Activated T-cell treated with anti-CD3 and anti-CD28 coated beads, Interleukin-2, amount 50 U/mL, for 24 hours (primary cell): ENCODE data around the gene HOXA13.

ENCODE experiments used
- DNase-seq: peaks from one replicate; pipeline ENCODE4 v3.0.0-alpha.2; 2020
- H3K27ac Mint-ChIP-seq: 2 replicates; pipeline ENCODE4 v1.8.0; 2020; ENCODE audit warnings: mild to moderate bottlenecking, mixed read lengths
- H3K27me3 Mint-ChIP-seq: 2 replicates; pipeline ENCODE4 v1.8.0; 2020; ENCODE audit warnings: mixed read lengths
- H3K36me3 Mint-ChIP-seq: 2 replicates; pipeline ENCODE4 v1.8.0; 2020; ENCODE audit warnings: low read depth, mixed read lengths
- H3K4me1 Mint-ChIP-seq: 2 replicates; pipeline ENCODE4 v1.8.0; 2020; ENCODE audit warnings: low read depth, mixed read lengths
- H3K4me3 Mint-ChIP-seq: 2 replicates; pipeline ENCODE4 v1.8.0; 2020; ENCODE audit warnings: mild to moderate bottlenecking, moderate library complexity, mixed read lengths
- H3K9me3 Mint-ChIP-seq: 2 replicates; pipeline ENCODE4 v1.8.0; 2020; ENCODE audit warnings: mixed read lengths

The HOXA13 gene

DNA sequence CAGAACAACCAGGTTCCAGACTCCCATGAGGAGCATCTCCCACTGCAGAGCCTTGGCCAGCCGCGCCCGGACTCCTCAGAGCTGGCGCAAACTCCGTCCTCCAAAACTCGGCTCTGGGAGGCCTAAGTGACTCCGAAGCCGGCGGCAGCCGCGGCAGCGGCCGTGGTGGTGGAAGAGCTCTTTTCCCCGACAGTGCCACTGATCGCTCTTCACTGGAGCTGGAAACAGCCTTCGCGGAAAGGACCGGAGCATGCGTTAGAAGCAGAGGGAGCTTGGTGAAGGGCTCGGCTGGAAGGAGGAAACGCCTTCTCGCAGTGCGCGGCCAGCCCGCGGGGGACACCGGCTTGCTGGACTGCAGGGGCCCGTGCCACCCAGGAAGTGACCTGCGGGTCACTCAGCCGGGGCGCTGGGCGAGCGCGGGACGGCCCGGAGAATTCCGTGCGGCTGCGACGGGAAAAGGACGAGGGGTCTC lies 5.0 kb upstream of the HOXA13 start:
- Mint-ChIP-seq H3K4me3 (no peak overlapping the region), H3K27me3 (peaks cover 97% of the 10 kb centered on the region), H3K36me3 (no peaks in the 10 kb centered on the region), H3K27ac (no peak overlapping the region), H3K9me3 (no peaks in the 10 kb centered on the region), H3K4me1 (peaks cover 37% of the 10 kb centered on the region)
- DNase-seq: no peak

DNA sequence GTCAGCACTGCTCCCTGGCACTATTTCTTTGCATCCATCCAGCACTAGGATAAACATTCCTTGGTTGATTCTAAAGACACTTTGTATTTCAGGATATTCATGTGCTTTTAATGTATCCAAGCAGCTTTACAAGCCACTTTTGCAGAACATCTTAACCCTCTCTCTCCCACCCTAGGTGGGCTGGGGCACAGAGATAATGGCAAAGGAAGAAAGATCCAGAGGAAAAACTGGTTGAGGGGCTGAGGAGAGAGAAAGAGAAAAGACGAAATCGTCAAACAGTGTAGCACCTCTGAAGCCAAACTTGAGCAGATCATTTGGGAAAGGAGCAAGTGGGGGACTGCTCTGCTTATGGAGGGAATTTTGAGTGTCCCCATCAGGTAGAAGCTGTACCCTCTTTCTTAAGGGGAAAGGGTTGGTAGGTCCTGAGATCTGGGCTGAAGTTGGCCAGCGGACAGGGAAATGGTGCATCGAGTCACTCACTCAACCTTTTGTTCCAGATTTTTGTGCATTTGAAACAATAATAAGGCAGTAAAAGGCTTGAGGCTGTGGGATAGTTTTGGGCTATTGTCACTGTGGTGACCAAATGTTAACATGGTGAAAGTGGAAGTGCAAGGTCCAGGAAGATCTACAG lies 4.2 kb upstream of the HOXA13 start:
- H3K4me1 Mint-ChIP-seq: peaks cover 38% of the 10 kb centered on the region
- no peak for DNase-seq
- H3K9me3 Mint-ChIP-seq: no peaks in the 10 kb centered on the region
- H3K27ac Mint-ChIP-seq: no peak overlapping the region
- H3K4me3 Mint-ChIP-seq: no peak overlapping the region
- peaks cover 92% of the 10 kb centered on the region for H3K27me3 Mint-ChIP-seq
- H3K36me3 Mint-ChIP-seq: no peaks in the 10 kb centered on the region

DNA sequence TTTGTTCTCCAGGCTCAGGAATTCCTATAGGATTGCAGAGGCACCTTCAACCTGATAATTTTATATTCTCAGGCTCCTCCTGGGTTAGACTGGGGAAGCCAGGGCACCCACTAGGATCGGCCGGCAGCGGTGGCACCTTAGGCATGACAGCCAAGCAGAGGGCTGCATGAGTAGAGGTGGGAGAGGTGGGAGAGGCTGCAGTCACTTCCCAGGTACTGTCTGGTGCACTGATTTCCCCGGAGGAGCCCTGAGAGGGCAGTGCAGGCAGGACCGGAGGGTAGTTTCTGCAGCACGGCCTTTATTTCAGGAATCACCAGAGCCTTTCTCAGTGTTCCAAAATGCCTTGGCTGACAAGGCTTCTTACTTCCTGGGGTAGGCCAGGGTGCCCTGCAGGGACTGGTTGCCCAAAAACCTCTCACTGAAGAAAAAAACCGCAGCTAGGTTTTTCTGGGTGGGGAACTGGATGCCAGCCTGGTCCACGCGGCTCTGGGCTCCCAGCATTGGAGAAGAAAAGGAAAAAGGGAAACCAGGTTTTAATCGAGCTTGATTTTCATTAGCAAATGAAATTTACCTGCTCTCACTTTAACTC lies 3.6 kb upstream of the HOXA13 start:
- Mint-ChIP-seq H3K9me3 (no peaks in the 10 kb centered on the region), H3K27me3 (peaks cover 92% of the 10 kb centered on the region), H3K4me1 (peaks cover 40% of the 10 kb centered on the region), H3K27ac (no peak overlapping the region), H3K4me3 (no peak overlapping the region), H3K36me3 (no peaks in the 10 kb centered on the region)
- DNase-seq: no peak

DNA sequence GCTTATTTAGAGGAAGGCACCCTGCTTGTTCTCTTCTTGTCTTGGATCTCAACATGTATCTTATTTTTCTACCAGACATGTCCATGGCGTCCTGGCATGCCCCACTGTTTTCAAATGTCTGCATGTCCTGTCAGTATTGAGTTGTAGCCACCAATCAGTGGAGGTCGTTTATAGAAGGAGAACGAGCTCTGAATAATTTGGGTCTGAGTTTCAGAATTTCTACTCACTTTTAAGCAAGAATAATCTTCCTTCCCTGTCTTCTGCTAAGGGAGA lies 2.9 kb upstream of the HOXA13 start:
- no peak overlapping the region for H3K4me3 Mint-ChIP-seq
- H3K36me3 Mint-ChIP-seq: no peaks in the 10 kb centered on the region
- peaks cover 40% of the 10 kb centered on the region for H3K4me1 Mint-ChIP-seq
- H3K27me3 Mint-ChIP-seq: peaks cover 92% of the 10 kb centered on the region
- no peak for DNase-seq
- no peaks in the 10 kb centered on the region for H3K9me3 Mint-ChIP-seq
- no peak overlapping the region for H3K27ac Mint-ChIP-seq

DNA sequence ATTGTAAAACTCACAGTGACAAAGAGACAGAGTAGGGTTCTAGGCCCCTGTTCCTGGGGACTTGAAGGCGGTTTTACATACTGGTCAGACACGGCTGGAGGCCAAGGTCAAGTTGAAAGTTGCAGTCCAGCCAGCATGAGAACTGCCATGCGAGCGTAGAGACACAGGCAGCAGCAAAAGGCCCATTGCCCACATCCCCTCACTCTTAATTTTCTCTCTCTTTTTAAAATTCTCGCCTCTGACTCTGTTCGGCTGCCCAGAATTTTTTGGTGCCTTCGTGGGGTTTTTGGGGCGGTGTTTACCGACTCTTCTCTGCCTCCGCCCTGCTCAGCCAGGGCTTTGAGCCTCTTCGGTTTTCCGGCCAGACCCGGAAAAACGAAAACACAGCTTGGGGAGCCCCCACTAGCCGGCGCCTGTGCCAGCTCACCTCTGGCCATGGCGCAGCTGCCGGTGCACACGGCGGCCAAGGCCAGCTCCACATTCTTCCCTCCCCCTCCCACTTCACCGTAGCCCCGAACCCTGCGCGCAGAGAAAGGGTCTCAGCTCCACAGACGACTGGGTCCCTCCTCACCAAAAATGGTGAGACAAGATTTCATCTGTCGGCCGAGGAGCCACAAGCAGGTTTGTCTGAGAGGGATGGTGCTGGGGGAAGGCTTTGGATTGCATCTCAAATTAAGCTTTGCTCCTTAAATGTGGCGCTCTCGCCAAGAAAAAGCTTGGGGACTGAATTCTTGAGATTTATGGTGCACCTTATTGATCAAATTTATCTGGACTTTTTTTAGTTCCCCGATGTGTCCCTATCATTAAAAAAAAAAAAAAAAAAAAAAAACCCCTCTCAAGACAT lies 2.3 kb upstream of the HOXA13 start:
- Mint-ChIP-seq H3K4me1 (peaks cover 40% of the 10 kb centered on the region), H3K9me3 (no peaks in the 10 kb centered on the region), H3K4me3 (peak overlapping the region; percentile 8), H3K36me3 (no peaks in the 10 kb centered on the region), H3K27me3 (peaks cover 92% of the 10 kb centered on the region), H3K27ac (no peak overlapping the region)
- no peak for DNase-seq

DNA sequence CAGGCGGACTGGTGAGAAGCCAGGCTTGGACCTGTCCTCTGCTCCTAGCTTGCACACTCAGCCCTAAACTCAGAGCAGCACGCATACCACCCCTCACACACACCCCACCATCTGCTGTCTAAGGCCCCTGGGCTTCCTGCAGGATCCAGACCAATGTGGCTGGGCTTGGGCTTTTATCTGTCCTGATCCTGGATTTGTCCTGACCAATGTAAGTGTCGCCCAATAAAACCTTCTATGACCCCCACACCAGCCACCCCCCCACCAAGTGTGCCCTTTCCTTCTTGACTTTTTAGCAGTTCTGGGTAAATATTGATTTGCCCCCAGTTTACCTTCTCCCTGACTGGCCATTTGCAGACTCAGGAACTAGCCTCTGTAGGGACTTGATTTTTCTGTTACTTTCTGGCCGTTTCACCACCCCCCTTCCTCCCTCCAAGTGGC lies 1.7 kb upstream of the HOXA13 start:
- Mint-ChIP-seq H3K27me3 (peaks cover 91% of the 10 kb centered on the region), H3K4me1 (peaks cover 40% of the 10 kb centered on the region), H3K4me3 (no peak overlapping the region), H3K36me3 (no peaks in the 10 kb centered on the region), H3K9me3 (no peaks in the 10 kb centered on the region), H3K27ac (no peak overlapping the region)
- no peak for DNase-seq

DNA sequence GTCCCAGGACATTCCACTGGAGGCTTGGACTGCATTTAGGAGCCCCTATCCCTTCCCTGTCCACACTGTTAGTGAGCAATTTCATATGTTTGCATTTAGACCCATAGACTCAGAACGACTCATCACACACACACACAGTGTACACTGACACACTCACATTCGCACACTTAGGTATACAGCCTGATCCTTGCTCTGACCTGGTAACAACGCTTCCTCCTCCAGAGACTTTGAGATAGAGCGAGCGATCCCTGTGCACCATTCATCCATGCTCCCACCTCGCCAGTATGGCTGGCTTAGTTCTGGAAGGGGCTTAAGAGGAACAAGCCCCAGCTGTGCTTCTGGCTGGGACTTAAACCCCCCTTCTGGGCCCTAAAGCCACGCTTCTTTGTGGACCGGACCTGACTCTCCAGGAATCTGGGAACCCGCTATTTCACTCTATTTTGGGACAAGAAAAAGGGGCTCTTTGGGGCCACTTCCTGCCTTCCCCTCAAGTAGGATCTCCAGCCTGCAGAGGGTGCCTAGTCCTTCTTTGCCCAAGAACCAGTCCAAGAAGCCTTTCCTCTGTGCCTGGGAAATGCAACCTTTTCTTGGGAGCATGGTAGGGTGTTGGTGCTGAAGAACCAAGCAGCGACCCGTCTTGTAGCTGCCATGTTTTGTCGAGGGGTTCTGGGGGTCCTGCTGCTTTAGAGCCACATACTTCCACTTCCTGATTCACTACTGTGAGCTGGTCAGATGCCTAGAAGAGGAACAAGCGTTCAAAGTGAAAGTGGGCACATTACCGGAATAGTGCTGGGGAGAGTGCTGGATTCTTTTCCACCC lies 1.1 kb upstream of the HOXA13 start:
- Mint-ChIP-seq H3K36me3 (no peaks in the 10 kb centered on the region), H3K4me3 (peak overlapping the region; percentile 68), H3K9me3 (no peaks in the 10 kb centered on the region), H3K4me1 (peaks cover 39% of the 10 kb centered on the region), H3K27ac (peak overlapping the region; percentile 69), H3K27me3 (peaks cover 90% of the 10 kb centered on the region)
- peak; percentile 36 for DNase-seq

DNA sequence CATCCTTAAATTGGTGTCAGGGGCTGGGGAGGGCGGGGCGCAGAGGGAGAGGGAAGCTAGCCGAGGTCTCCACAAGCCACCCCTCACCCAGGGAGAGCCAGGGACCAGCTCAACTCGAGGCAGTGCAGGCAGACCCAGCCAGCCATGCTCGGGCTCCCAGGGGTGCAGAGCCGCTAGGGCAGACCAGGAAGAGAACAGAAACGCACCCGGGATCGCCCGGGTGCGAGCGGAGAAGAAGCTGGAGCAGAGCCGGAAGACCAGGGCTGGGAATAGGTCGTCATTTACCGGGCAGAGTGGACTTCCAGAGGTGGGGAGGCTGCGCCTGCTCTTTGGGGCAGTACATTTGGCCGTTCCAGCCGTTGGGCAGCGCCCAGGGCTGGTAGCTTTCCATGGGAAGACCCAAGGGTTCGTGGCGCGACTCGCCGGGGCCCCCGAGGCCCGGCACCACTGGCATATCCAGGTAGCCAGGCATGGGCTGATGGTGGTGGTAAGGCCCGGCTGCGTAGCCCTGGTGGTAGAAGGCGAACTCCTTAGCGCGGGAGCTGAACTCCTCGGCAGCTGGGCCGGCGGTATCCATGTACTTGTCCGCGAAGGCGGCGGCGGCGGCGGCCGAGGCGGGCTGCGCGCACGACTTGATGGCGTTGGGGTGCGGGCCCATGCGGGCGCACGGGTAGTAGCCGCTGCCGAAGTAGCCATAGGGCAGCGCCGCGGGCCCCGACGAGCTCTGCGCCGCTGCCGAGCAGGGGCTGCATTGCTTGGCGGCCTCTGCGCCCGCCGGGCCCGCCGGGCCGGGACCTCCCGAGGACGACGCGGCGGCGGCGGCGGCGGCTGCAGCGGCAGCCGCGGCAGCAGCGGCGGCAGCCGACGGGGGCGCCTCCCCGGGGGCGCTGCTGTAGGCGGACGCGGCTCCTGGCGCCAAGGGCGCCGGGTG lies 755 bp downstream of the HOXA13 start:
- peak; percentile 57 for DNase-seq
- peak overlapping the region; percentile 59 for H3K4me3 Mint-ChIP-seq
- H3K27me3 Mint-ChIP-seq: peaks cover 88% of the 10 kb centered on the region
- H3K36me3 Mint-ChIP-seq: no peaks in the 10 kb centered on the region
- H3K4me1 Mint-ChIP-seq: peaks cover 26% of the 10 kb centered on the region
- H3K9me3 Mint-ChIP-seq: no peaks in the 10 kb centered on the region
- H3K27ac Mint-ChIP-seq: peak overlapping the region; percentile 57

DNA sequence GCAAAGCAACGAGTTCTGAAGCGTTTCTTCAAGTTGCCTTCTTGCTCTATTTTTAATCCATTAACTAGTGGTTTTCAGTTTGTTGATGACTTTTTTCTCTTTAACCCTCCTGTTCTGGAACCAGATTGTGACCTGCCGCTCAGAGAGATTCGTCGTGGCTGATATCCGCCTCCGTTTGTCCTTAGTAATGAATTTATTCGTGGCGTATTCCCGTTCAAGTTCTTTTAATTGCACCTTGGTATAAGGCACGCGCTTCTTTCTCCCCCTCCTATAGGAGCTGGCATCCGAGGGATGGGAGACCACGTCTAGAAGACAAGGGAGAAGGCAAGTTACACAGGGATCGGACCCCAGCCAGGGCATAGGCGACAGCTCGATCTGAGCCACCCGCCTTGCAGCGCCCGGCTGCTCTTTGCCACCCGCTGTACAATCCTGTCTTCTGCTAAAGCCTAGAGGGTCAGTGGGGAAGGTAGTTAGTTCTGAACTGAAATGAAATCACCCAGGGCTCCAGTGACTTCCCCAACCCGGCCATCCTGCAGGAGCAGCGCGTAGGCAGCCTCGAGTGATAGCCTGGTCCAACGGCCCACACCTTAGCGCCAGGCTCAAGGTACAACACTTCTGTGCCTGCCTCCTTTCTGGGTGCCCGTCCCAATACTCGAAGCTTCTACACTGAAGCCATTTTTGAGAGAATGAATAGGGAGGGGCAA lies 1.6 kb downstream of the HOXA13 start:
- H3K4me3 Mint-ChIP-seq: no peak overlapping the region

DNA sequence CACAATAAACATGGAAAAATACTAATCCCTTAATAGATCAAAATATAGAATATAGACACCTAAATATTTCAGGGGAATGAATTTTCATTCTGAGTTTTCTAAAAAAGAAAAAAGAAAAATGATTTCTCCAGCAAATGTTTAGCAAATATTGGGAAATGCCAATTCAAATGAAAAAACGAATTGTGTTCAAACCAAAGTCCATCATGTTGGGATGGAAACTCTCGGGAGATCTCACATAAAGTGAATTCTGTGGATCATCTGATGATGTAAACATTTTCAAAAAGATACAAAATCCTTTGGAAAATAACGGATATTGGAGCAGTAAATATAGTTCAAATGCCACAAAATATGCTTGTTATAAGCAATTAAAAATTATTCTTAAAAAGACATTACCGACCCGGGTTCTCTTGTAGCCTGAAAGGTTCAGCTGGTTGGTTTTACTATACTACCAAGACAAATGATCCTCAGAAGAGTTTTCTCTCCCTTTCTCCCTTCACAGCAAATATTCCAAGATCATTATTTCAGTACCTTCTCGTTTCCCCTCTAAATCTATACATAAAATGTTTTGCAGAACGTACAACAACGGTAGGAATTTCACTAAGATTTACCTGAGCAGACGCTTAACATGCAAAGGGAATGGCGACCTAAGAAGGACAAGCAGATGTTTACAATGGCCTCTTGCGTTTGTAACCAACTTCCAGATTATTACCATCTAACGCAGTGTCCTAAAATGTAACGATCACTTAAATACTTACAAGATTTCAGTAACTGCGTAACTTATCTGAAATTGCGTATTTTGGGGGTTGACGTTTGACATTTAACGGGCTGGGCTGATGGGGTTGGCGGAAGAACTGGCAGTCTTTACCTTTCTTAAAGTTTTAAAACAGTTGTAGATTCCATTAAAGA lies 2.5 kb downstream of the HOXA13 start:
- Mint-ChIP-seq H3K27ac (no peak overlapping the region), H3K9me3 (no peaks in the 10 kb centered on the region)

More for the DNA sequence above, 1.6 kb downstream of the HOXA13 start:
- no peak overlapping the region for H3K27ac Mint-ChIP-seq
- peaks cover 28% of the 10 kb centered on the region for H3K4me1 Mint-ChIP-seq
- no peaks in the 10 kb centered on the region for H3K9me3 Mint-ChIP-seq
- H3K36me3 Mint-ChIP-seq: no peaks in the 10 kb centered on the region
- H3K27me3 Mint-ChIP-seq: peaks cover 88% of the 10 kb centered on the region
- peak; percentile 41 for DNase-seq

DNA sequence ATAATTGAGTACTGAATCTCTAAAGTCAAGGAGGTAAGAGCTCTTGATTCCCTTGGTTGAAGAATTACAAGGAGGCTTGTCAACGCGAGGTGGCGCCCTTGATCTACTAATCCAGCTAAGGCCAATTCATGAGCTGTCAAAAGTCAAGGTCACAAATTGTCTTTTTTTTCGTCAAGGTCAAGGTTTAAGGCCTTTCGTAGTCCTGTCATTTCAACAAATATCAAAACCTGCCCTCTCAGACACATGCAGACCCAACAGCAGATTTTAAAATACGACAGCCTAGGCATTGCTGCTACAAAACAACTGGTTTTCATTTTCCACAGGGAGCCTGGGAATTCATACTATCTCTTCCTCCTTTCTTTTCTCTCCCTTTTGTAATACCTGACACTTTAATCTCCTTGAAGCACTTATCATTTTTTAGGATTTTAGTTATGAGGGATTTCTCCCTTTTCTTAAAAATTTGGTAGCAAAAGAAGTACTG lies 3.6 kb downstream of the HOXA13 start:
- Mint-ChIP-seq H3K27ac (no peak overlapping the region), H3K27me3 (peaks cover 86% of the 10 kb centered on the region), H3K36me3 (no peaks in the 10 kb centered on the region), H3K9me3 (no peaks in the 10 kb centered on the region), H3K4me3 (no peak overlapping the region), H3K4me1 (peaks cover 27% of the 10 kb centered on the region)
- peak; percentile 88 for DNase-seq

More for the DNA sequence above, 2.5 kb downstream of the HOXA13 start:
- Mint-ChIP-seq H3K4me1 (peaks cover 32% of the 10 kb centered on the region), H3K4me3 (no peak overlapping the region), H3K36me3 (no peaks in the 10 kb centered on the region), H3K27me3 (peaks cover 86% of the 10 kb centered on the region)
- DNase-seq: no peak

DNA sequence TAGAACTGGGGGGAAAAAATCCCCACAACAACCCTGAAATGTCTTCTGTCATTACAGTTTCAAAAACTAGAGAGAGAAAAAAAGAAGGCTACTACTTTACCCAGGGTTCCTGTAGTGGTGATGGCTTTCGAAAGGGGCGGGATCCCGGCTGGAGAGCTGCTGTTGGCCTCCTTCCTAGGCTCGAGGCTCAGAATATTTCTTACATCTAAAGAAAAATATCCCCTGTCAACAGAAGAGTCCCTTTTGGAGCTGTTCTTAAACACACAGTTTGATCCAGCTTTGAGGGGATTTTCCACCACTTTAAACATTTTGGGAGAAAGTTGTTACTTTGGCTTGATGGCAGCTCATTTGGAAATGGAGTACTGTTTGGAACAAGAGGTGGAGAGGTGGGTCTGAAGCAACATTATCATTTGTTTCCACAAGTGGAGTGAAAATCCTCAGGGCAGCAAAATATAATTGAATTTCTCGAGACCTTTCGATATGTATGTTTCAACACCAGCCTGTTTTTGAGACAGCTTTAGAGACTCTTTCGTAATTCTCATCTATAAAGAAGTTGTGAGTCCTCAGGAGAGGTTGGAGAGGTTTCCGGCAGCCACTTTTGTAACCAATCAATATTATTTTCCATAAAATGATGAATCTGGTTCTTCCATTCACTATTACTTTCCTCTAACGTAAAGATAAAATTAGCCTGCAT lies 5.1 kb downstream of the HOXA13 start:
- Mint-ChIP-seq H3K27ac (no peak overlapping the region), H3K9me3 (no peaks in the 10 kb centered on the region), H3K4me3 (no peak overlapping the region), H3K36me3 (no peaks in the 10 kb centered on the region), H3K27me3 (peaks cover 88% of the 10 kb centered on the region), H3K4me1 (peaks cover 15% of the 10 kb centered on the region)
- peak; percentile 9 for DNase-seq
